ENCODE data around the gene GPRC5B.

Gene GPRC5B

DNA sequence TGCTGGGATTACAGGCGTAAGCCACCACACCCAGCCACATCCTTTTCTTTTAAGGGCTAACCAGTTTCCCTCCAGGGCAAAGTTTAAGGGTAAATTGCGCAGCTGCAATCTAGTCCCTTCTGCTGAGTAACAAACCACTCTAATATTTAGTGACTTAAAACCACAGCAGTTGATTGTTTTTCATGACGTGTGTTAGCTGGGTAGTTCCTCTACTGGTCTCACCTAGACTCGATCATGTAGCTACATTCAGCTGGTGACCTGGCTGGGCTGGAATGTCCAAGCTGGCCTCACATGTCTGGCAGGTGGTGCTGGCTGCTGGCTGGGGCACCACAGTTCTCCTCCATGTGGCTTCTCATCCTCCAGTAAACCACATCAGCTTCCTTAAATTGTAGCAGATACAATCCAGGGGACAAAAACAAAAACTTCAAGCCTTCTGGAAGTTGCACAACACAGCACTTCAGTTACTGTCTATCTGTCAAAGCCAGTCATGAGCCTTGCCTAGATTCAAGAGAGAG is 75.5 kb downstream of the GPRC5B start:
- DNase-seq, result peak in 1 of 5 donors; percentile 38

DNA sequence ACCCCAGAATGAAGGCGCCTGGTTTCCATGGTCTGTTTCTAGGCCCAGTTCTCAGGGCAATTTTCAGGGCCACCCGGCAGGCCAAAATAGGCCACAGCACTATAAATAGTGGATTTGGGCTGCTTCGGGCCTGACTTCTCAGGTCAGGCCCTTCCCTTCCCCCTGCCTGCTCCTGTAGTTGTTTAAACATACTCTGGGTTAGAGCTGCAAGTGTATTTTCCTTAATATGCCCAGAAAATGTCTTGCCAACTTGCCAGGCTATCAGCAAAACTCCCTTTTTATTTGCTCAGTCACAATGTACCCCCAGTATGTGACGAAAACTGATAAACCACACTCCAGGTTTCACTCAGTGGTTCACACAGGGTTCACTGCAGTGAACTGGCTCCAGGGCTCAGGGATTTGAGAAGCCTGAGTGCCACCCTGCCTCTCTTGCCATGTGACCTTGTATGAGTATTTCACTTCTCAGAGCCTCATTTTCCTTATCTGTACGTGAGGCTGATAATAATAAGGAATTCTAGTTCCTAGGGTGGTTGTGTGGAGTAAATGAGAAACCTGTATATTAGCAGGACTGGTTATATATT is 76.5 kb downstream of the GPRC5B start:
- peak in 1 of 5 donors; percentile 40 for DNase-seq
